GM20431 (cell line): ENCODE measurements around the gene MYO5C.

Experiments used
- in situ Hi-C: fragments of 300-500 bp; cut with MseI, MboI; formaldehyde crosslinking; loops from one replicate; pipeline ENCODE4 v1.15.0; 2020; ENCODE audit warnings: low sequenced_read_pairs; ENCODE audit not compliant: unreplicated experiment

Gene MYO5C

GRCh38 chr15:52281085-52282035 lies 14.2 kb downstream of the MYO5C start:
- in situ Hi-C loops, result no loop called here

GRCh38 chr15:52280326-52281084 lies 15.1 kb downstream of the MYO5C start:
- in situ Hi-C loops, result no loop called here

GRCh38 chr15:52278636-52279367 lies 16.8 kb downstream of the MYO5C start:
- in situ Hi-C loops, result no loop called here

- in situ Hi-C loops, result no loop called here
These were observed 17.5 kb downstream of the MYO5C start for GRCh38 chr15:52278135-52278534.

GRCh38 chr15:52277575-52277974 lies 18.0 kb downstream of the MYO5C start:
- in situ Hi-C loops, result no loop called here

GRCh38 chr15:52276256-52276770 lies 19.3 kb downstream of the MYO5C start:
- in situ Hi-C loops, result no loop called here

- in situ Hi-C loops, result loop anchor here (25.0 kb wide), 1 partner anchor 474 kb away; no protein-coding TSS in a partner anchor
These were observed 31.9 kb downstream of the MYO5C start for GRCh38 chr15:52263563-52264282.

GRCh38 chr15:52262364-52262763 lies 33.2 kb downstream of the MYO5C start:
- in situ Hi-C loops, result loop anchor here (25.0 kb wide), 1 partner anchor 475 kb away; no protein-coding TSS in a partner anchor

GRCh38 chr15:52261498-52262242 lies 33.9 kb downstream of the MYO5C start:
- in situ Hi-C loops, result loop anchor here (25.0 kb wide), 1 partner anchor 476 kb away; no protein-coding TSS in a partner anchor

- in situ Hi-C loops, result loop anchor here (25.0 kb wide), 1 partner anchor 476 kb away; no protein-coding TSS in a partner anchor
These were observed 34.6 kb downstream of the MYO5C start for GRCh38 chr15:52261026-52261425.

- in situ Hi-C loops, result loop anchor here (25.0 kb wide), 1 partner anchor 478 kb away; no protein-coding TSS in a partner anchor
These were observed 36.1 kb downstream of the MYO5C start for GRCh38 chr15:52259503-52259902.

- in situ Hi-C loops, result loop anchor here (25.0 kb wide), 1 partner anchor 479 kb away; no protein-coding TSS in a partner anchor
These were observed 37.1 kb downstream of the MYO5C start for GRCh38 chr15:52258461-52258860.

GRCh38 chr15:52257734-52258062 lies 37.9 kb downstream of the MYO5C start:
- in situ Hi-C loops, result loop anchor here (25.0 kb wide), 1 partner anchor 480 kb away; no protein-coding TSS in a partner anchor

GRCh38 chr15:52256930-52257733 lies 38.5 kb downstream of the MYO5C start:
- in situ Hi-C loops, result loop anchor here (25.0 kb wide), 1 partner anchor 480 kb away; no protein-coding TSS in a partner anchor

- in situ Hi-C loops, result loop anchor here (25.0 kb wide), 1 partner anchor 481 kb away; no protein-coding TSS in a partner anchor
These were observed 39.2 kb downstream of the MYO5C start for GRCh38 chr15:52256366-52256765.

GRCh38 chr15:52255935-52256334 lies 39.7 kb downstream of the MYO5C start:
- in situ Hi-C loops, result loop anchor here (25.0 kb wide), 1 partner anchor 481 kb away; no protein-coding TSS in a partner anchor

GRCh38 chr15:52255008-52255407 lies 40.6 kb downstream of the MYO5C start:
- in situ Hi-C loops, result loop anchor here (25.0 kb wide), 1 partner anchor 482 kb away; no protein-coding TSS in a partner anchor
